GM19397 (cell line): ENCODE results near the gene MUC5AC.

Experiments
- ATAC-seq: cut with Tn5 transposase; IDR thresholded peaks from one replicate; pipeline ENCODE4 v1.9.1; 2021; ENCODE audit warnings: mild to moderate bottlenecking, moderate library complexity; ENCODE audit not compliant: unreplicated experiment

Gene MUC5AC

DNA sequence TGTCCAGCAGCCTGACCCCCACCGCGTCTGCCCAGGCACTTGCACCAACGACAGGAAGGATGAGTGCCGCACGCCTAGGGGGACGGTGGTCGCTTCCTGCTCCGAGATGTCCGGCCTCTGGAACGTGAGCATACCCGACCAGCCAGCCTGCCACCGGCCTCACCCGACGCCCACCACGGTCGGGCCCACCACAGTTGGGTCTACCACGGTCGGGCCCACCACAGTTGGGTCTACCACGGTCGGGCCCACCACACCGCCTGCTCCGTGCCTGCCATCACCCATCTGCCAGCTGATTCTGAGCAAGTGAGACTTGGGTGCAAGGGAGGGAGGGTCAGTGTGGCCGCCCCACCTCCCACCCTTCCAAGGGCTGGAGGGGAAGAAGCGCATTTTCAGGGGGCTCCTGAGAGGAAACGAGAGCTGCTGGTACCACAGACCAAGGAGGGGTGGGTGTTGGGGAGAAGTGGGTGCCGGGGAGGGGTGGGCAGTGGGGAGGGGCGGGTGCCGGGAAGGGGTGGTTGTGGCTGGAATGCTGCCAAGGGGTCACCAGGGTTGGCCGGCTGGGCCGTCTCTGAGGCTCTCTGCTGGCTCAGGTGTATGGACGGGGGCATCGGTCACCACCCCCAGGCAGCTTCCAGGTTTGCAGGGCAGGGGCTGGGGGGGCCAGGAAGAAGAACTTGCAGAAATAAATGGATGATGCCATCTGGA is 37.4 kb downstream of the MUC5AC start:
- no peak for ATAC-seq

DNA sequence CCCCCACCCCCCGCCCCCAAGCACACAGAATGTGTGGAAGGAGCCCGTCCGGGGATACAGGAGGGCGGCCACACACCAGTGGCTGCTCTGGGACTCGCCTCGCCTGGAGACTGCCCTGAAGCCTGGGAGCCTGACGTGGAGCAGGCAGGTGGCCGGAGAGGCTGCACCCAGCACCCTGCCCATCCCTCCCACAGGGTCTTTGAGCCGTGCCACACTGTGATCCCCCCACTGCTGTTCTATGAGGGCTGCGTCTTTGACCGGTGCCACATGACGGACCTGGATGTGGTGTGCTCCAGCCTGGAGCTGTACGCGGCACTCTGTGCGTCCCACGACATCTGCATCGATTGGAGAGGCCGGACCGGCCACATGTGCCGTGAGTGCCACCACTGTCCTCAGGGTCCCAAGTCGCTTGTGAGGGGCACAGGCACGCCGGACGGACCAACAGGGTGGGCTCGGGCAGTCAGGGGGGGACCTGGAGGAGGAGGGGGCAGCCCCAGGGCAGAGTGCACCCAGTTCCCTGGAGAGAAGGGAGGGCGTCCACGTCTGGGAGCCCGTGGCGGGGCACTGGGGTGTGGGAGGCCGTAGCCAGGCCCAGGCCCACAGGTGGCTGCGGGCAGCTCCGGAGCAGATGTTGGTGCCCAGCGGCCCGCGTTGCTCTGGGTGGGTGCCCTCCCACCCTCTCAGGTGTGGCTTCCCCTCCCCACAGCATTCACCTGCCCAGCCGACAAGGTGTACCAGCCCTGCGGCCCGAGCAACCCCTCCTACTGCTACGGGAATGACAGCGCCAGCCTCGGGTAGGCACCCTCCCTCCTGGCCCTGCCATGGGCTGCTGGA is 38.1 kb downstream of the MUC5AC start:
- ATAC-seq, result no peak

DNA sequence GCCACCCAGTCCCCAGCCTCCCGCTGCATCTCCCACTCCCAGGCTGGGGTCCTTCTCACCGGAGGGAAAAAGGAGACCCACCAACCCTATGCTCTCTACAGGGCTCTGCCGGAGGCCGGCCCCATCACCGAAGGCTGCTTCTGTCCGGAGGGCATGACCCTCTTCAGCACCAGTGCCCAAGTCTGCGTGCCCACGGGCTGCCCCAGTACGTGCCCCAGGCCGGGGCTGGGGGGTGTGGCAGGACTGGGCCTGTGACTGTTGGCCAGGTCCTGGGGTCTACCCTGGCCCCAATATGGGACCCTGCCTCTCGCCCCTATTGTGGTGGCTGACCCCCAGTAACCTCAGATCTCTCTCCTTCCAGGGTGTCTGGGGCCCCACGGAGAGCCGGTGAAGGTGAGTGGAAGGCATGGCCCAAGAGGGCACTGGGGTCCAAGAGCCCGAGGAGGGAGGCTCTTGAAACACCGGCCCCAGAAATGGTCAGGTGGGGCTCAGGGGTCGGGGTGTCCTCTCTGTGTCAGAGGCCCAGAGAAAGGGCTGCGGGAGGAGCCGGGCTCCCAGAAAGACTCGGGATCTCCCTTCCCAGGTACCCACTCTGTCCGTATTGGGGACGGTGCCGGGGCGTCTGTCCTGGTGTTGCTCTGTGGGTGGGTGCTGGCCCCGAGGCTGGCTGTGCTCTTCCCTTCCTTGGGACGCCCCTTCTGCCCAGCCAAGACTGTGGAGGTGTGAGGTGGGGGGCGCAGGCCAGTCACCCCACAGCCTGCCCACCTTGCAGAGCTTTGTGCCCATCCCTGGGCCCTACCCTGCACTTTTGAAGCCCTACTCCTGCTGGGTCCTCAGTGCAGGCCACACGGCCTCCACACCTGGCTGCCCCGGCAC is 39.0 kb downstream of the MUC5AC start:
- ATAC-seq, result no peak

DNA sequence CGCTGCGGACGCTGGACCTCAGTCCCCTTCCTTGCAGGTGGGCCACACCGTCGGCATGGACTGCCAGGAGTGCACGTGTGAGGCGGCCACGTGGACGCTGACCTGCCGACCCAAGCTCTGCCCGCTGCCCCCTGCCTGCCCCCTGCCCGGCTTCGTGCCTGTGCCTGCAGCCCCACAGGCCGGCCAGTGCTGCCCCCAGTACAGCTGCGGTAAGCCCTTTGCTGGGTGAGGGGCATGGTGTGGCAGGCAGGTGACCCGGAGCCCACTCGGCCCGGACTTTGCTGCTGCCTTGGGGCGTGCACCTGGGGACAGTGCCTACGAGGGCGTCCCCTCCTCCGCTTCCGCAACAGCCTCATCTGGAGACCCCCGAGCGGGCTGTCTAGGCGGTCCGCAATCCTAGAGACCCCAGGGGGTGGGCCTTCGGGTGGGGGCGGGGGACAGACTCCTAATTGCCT is 39.7 kb downstream of the MUC5AC start:
- ATAC-seq, result no peak

DNA sequence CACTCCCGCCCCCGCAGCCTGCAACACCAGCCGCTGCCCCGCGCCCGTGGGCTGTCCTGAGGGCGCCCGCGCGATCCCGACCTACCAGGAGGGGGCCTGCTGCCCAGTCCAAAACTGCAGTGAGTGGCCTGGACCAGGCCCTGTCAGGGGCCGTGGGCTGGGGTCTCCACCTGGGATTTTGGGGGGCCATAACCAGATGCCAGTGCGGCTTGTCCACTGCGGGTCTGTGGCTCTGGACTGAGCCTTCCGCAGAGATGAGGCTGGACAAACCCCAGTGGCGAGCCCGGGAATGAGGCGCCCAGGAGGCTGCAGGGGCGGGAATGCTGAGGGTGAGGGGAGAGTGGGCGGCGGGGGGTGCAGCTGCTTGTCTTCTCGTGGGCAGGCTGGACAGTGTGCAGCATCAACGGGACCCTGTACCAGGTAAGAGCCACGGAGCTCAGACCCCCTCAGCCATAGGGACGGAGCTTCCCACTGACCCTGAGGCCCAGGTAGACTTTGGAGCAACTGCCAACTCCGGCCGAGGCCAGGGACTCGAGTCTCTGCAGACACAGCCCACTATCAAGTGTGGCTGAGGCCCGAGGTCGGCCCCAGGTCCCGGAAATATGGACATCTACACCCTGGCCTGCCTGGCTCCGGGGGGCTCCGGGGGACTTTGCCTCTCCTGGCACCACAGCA is 40.3 kb downstream of the MUC5AC start:
- ATAC-seq, result no peak

- ATAC-seq, result no peak
Measured at GRCh38 chr11:1198561-1199240, 40.9 kb downstream of the MUC5AC start.

- no peak for ATAC-seq
Measured at GRCh38 chr11:1199241-1199750, 41.5 kb downstream of the MUC5AC start.

DNA sequence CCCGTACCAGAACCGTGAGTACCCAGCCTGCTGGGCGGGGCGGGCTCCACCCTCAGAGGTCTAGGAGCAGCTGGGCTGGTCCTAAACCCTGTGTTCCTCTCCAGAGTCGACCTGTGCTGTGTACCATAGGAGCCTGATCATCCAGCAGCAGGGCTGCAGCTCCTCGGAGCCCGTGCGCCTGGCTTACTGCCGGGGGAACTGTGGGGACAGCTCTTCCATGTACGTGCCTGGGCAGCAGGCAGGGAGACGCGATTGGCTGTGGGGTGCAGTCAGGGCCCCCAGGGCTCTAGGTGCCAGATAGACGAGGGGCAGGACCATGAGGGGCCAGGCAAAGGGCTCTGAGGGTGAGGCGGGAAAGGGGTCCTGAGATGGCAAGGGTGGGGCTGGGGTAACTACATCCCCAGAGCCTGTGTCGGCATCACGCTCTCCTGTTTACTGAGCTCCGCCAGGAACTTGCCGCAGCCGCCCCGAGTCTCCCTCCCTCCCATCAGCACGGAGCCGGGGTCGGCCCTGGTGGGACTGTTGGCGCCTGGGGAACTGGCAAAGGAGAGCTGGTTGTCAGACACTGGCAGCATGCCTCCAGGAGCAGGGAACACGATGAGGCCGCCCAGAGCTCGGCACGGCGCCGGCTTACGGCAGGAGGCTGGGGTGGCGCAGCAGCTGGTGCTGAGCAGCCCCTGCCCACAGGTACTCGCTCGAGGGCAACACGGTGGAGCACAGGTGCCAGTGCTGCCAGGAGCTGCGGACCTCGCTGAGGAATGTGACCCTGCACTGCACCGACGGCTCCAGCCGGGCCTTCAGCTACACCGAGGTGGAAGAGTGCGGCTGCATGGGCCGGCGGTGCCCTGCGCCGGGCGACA is 42.2 kb downstream of the MUC5AC start:
- no peak for ATAC-seq

GRCh38 chr11:1200611-1201191 is 42.9 kb downstream of the MUC5AC start:
- ATAC-seq, result no peak

- no peak for ATAC-seq
Measured at GRCh38 chr11:1201395-1202153, 43.8 kb downstream of the MUC5AC start.

DNA sequence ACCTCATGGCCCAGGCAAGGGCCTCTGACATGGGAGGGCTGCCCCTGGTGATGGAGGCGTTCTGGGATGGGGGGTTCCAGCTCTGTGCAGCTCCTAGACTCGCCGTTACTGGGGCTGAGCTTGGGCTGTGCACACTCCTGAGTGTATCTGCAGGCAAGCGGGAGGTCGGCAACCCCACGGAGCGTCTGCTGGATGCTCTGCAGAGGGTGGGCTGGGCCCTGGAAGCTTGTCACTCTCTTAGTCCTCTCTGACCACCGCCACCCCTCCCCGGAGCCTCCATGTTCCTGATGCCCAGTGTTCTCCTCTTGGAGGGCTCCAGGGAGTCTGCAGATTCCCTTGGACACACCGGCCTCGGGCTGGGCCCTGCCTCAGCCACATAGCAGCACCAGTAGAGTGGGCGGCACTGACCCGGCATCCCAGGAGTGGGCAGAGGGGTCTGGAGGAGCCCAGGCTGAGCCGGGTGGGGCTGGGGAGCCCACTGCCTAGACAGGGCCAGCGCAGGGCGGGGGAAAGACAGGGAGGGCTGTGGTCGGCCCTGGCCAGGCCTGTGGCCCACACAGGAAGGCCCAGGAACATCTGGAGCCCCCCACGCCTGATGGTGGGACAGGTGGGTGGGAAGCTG is 44.5 kb downstream of the MUC5AC start:
- no peak for ATAC-seq

GRCh38 chr11:1202776-1203504 is 45.2 kb downstream of the MUC5AC start:
- no peak for ATAC-seq

GRCh38 chr11:1203505-1204271 is 45.9 kb downstream of the MUC5AC start:
- no peak for ATAC-seq

- no peak for ATAC-seq
Measured at GRCh38 chr11:1204381-1205101, 46.8 kb downstream of the MUC5AC start.
